ENCODE measurements around the gene SLC25A23. TPM values are rescaled to one million over a fixed set of nuclear protein-coding genes. Genes with fewer than 3 reads are reported as not detected.

Gene SLC25A23
- total and polyA plus RNA-seq, 2 donors from 2014 or later = 69.2 to 76.6 TPM

DNA sequence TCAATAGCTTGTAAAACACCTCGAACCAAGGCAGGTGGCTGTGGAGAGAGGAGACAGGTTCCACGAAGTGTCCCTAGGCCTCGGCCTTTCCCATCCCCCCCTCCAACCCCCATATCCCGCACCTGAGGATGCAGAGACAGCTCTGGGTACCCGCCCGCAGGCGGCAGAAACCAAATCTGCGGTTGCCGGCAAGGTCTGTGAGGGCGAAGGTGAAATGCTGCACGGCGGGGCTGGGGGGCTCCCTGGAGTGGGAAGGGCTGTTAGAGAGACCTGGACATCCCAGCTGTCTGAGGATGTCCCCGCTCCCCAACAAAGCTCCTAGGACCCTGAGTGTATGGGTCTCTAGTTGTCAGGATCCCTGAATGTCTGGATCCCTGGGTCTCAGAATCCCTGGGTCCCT lies 19.2 kb upstream of the SLC25A23 start:
- TF ChIP-seq, protein P1, sequence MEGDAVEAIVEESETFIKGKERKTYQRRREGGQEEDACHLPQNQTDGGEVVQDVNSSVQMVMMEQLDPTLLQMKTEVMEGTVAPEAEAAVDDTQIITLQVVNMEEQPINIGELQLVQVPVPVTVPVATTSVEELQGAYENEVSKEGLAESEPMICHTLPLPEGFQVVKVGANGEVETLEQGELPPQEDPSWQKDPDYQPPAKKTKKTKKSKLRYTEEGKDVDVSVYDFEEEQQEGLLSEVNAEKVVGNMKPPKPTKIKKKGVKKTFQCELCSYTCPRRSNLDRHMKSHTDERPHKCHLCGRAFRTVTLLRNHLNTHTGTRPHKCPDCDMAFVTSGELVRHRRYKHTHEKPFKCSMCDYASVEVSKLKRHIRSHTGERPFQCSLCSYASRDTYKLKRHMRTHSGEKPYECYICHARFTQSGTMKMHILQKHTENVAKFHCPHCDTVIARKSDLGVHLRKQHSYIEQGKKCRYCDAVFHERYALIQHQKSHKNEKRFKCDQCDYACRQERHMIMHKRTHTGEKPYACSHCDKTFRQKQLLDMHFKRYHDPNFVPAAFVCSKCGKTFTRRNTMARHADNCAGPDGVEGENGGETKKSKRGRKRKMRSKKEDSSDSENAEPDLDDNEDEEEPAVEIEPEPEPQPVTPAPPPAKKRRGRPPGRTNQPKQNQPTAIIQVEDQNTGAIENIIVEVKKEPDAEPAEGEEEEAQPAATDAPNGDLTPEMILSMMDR (IDR thresholded peaks at IDR 0.05; ENCODE audit: borderline replicate concordance, extremely low read depth, insufficient read depth) = no peak
- no peak overlapping the region for H3K9ac ChIP-seq (ENCODE audit: low read length in 3 of 3)
- no peak overlapping the region for H3K4me3 ChIP-seq (ENCODE audit: low read length in 3 of 3)
- no peak for DNase-seq
- H3K4me1 ChIP-seq (ENCODE audit: control insufficient read depth in 2 of 3, insufficient read depth in 2 of 3, low read depth in 1 of 3, low read length in 3 of 3) = peaks cover 0 to 4% (median 0%) of the 10 kb centered on the region in 3 donors
- H3K27me3 ChIP-seq (ENCODE audit: control insufficient read depth, insufficient read depth, low read length) = peaks cover 2% of the 10 kb centered on the region
- FAIRE-seq = no peak
- H3K9me3 ChIP-seq (ENCODE audit: control insufficient read depth in 2 of 3, insufficient read depth in 1 of 3, low read length in 3 of 3) = no peaks in the 10 kb centered on the region
- intact Hi-C loops (cut with DNase I) = no loop called here
- no peaks in the 10 kb centered on the region for H3K36me3 ChIP-seq (ENCODE audit: control insufficient read depth in 2 of 3, insufficient read depth in 3 of 3, low read length in 3 of 3)
- H3K27ac ChIP-seq (ENCODE audit: low read depth in 2 of 2, low read length in 2 of 2) = no peak overlapping the region

DNA sequence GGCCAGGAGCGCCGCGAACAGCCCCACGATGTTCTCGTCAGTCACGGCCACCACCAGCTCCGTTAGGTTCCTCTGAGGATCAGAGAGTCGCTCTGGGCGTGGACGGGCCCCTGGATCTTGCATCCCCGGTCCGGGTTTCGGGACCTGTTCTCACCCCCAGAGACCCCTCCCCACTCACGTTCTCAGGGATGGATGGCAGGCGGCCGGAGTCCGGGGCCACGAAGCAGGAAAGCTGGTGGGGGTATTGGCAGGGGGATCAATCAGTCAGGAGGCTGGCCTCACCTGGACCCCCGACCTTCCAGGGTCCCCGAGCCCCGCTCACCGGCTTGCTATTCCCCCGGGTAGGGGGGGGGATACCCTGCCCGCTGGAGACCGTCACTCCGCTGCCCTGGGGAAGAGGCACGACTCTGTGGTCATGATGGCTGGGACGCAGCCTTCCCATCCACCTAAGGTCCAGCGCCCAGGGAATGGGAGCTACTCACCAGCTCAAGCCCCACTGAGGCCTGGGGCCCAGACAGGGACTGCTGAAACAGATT lies 17.4 kb upstream of the SLC25A23 start:
- intact Hi-C loops (cut with DNase I) = no loop called here
- no peaks in the 10 kb centered on the region for H3K9me3 ChIP-seq (ENCODE audit: control insufficient read depth in 2 of 3, insufficient read depth in 1 of 3, low read length in 3 of 3)
- H3K4me1 ChIP-seq (ENCODE audit: control insufficient read depth in 2 of 3, insufficient read depth in 2 of 3, low read depth in 1 of 3, low read length in 3 of 3) = peaks cover 0 to 4% (median 0%) of the 10 kb centered on the region in 3 donors
- H3K27me3 ChIP-seq (ENCODE audit: control insufficient read depth, insufficient read depth, low read length) = peaks cover 2% of the 10 kb centered on the region
- no peak for FAIRE-seq
- DNase-seq = no peak
- TF ChIP-seq, protein P1 (IDR thresholded peaks at IDR 0.05; ENCODE audit: borderline replicate concordance, extremely low read depth, insufficient read depth) = no peak
- H3K27ac ChIP-seq (ENCODE audit: low read depth in 2 of 2, low read length in 2 of 2) = no peak overlapping the region
- H3K4me3 ChIP-seq (ENCODE audit: low read length in 3 of 3) = no peak overlapping the region
- no peak overlapping the region for H3K9ac ChIP-seq (ENCODE audit: low read length in 3 of 3)
- H3K36me3 ChIP-seq (ENCODE audit: control insufficient read depth in 2 of 3, insufficient read depth in 3 of 3, low read length in 3 of 3) = no peaks in the 10 kb centered on the region

DNA sequence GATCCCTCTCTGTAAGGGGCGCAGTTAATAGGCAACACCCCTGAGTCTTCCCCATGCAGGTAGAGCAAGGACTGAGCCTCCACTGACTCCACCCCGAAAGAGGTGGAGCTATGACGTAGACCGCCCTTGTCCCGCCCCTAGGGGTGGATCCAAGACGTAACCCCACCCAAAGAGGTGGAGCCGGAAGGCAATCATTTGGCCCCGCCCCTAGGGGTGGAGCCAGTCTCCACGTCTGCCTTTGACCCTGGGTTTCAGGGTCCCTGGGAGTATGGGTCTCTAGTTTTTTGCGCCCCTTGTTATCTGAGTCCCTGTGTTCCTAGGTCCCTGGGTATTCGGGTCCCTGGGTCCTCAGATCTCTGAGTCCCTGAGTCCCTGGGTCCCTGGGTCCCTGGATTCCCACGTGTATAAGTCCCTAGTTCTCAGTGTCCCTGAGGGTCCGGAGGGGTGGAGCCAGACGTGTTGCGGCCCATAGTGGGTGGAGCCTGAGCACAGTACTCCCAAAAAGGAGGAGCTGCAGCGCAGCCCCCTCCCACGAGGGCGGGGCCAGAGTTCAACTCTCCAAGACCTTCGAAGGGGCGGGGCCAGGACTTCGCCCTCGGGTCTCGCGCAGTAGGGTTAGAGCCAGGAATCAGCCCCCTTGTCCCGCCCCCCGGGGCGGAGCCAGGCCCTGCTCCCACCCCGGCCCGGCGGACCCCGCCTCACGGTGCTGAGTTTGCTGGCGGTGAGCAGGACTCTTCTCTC lies 16.7 kb upstream of the SLC25A23 start:
- DNase-seq (peak; percentile 87 to 98 (median 94)), FAIRE-seq (no peak)
- TF ChIP-seq, protein P1 (IDR thresholded peaks at IDR 0.05; ENCODE audit: borderline replicate concordance, extremely low read depth, insufficient read depth) = no peak
- Histone ChIP-seq H3K9me3 (ENCODE audit: control insufficient read depth in 2 of 3, insufficient read depth in 1 of 3, low read length in 3 of 3) (no peaks in the 10 kb centered on the region), H3K4me1 (ENCODE audit: control insufficient read depth in 2 of 3, insufficient read depth in 2 of 3, low read depth in 1 of 3, low read length in 3 of 3) (peaks cover 0 to 4% (median 0%) of the 10 kb centered on the region in 3 donors), H3K9ac (ENCODE audit: low read length in 3 of 3) (no peak overlapping the region), H3K27me3 (ENCODE audit: control insufficient read depth, insufficient read depth, low read length) (peaks cover 2% of the 10 kb centered on the region), H3K36me3 (ENCODE audit: control insufficient read depth in 2 of 3, insufficient read depth in 3 of 3, low read length in 3 of 3) (no peaks in the 10 kb centered on the region), H3K27ac (ENCODE audit: low read depth in 2 of 2, low read length in 2 of 2) (no peak overlapping the region), H3K4me3 (ENCODE audit: low read length in 3 of 3) (peak overlapping the region; percentile 20 to 52 (median 47))
- intact Hi-C loops (cut with DNase I) = no loop called here
